KOPT-K1 (cell line): ENCODE data around the gene MAGI1.

Source experiments
- H3K27ac ChIP-seq: fragments of 200-600 bp; sonication (generic); 2 replicates; pipeline ENCODE4 v1.5.1; 2016; ENCODE audit warnings: antibody characterized with exemption, mild to moderate bottlenecking, low read depth, low read length; ENCODE audit not compliant: poor library complexity, severe bottlenecking
- H3K36me3 ChIP-seq: fragments of 200-600 bp; sonication (generic); 2 replicates; pipeline ENCODE4 v1.5.1; 2017; ENCODE audit warnings: antibody characterized with exemption, mild to moderate bottlenecking, low read length, moderate library complexity; ENCODE audit not compliant: insufficient read depth
- H3K9me3 ChIP-seq: fragments of 200-600 bp; sonication (generic); 2 replicates; pipeline ENCODE4 v1.5.1; 2017; ENCODE audit warnings: antibody characterized with exemption, low read length, mild to moderate bottlenecking; ENCODE audit not compliant: insufficient read depth, poor library complexity, severe bottlenecking

The MAGI1 gene

DNA sequence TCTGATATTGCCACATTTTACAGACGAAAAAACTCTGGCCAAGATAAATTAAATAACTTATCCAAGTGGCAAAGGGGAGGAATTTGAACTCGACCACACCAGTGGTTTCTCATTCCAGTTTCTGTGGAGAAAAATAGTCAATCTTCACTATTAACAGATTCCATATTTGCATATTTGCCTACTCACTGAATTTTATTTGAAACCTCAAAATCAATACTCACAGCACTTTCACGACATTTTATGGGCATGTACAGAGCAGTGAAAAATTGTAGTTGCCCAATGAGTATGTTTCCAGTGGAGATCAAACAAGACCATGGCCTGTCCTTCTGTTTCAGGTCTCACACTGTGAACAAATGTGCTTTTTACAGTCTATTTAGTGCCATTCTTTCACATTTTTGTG is 374.3 kb downstream of the MAGI1 start:
- no peaks in the 10 kb centered on the region for H3K36me3 ChIP-seq
- no peaks in the 10 kb centered on the region for H3K9me3 ChIP-seq
- H3K27ac ChIP-seq: no peak overlapping the region

DNA sequence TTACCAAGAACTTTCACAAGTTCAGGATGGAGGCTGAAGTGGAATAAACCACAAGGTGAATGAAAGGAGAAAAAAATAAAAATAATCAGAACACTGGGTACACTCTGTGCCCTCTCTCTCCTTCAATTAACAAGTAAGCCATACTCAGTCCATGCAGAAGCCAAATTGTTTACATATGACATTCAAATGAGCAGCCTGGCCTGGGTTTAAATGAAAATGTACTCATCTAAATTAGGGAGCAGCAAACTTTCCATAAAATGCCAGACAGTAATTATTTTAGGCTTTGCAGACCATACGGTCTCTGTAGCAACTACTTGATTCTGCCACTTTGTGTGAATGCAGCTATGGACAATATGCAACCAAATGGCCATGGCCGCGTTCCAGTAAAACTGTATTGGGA is 376.6 kb downstream of the MAGI1 start:
- Histone ChIP-seq H3K9me3 (no peaks in the 10 kb centered on the region), H3K36me3 (no peaks in the 10 kb centered on the region), H3K27ac (no peak overlapping the region)

DNA sequence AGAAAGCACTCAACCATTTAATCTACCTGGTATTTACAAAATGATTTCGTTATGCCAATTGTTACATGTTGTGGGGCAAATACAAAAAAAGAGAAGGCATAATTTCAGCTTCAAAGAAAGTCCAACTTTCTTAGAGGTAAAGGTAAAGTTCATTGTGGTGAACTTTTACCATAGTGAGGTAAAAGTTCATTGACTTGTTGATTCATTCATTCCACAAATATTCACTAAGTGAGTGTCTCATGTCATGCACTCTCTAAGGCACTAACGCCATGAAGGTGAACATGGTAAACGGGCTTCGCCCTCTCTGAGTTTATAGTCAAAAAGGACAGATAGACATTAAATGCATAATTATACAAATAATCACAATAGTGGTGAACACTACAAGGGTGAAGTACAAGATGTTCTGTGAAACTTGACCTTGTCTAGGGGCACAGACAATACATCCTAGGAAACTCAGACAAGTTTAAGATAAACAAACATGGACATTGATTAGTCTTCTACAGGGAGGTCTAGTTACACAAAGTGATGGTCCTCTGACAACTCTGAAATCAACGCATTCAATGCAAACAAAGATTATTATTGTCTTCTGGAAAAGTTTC is 378.6 kb downstream of the MAGI1 start:
- no peaks in the 10 kb centered on the region for H3K36me3 ChIP-seq
- H3K9me3 ChIP-seq: no peaks in the 10 kb centered on the region
- H3K27ac ChIP-seq: no peak overlapping the region

DNA sequence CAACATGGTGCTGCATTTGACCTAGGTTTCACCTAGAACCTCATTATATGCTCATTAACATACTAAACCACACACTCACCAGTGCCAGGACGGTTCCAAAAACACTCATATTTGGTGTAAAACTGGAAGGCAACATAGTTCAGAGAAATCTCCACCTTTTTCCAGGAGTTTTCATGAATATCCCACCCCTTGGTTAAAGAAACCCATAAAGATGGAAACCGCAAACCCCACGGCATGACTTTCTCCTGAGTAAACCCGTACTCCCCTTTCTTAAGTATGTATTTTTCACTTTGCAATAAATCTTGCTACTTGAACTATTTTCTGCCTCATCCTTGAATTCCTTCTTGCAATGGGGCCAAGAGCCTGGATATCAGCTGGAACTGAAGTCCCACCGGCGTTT is 379.3 kb downstream of the MAGI1 start:
- Histone ChIP-seq H3K9me3 (no peaks in the 10 kb centered on the region), H3K27ac (no peak overlapping the region), H3K36me3 (no peaks in the 10 kb centered on the region)

DNA sequence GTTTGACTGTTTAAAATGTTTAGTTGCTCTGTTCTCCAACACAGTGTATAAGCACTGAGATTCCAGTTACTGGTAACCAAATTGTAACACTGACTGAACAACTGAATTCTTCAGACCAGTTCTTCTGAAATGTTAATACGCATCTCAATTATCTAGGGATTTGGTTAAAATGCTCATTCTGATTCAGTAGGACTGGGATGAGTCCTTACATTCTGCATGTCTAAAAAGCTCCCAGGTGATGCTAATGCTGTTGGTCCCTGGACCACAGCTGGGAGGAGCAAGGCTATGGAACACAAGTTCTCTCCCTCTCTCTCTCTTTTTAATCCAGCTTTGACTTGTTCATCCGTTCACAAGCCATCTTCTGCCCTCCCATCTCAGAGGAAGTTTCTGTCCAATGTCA is 380.3 kb downstream of the MAGI1 start:
- Histone ChIP-seq H3K27ac (no peak overlapping the region), H3K9me3 (no peaks in the 10 kb centered on the region), H3K36me3 (no peaks in the 10 kb centered on the region)

DNA sequence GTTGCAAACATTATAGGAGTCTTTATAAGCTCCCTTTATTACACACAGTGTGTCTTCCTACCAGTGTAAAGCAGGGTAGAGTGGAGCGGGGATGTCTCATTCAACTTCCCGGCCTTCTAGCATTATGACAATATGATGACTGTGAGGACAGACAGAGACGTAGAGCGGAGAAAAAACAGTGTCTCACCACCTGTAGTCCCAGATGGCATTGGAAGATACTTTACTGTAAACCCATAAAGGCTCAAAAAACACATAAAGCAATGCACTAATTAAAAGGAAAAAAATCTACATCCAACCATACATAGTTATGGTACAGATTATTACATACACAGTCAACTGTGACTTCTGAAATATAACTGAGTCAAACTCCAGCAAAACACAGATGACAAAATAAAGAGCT is 383.7 kb downstream of the MAGI1 start:
- no peak overlapping the region for H3K27ac ChIP-seq
- no peaks in the 10 kb centered on the region for H3K9me3 ChIP-seq
- no peaks in the 10 kb centered on the region for H3K36me3 ChIP-seq

DNA sequence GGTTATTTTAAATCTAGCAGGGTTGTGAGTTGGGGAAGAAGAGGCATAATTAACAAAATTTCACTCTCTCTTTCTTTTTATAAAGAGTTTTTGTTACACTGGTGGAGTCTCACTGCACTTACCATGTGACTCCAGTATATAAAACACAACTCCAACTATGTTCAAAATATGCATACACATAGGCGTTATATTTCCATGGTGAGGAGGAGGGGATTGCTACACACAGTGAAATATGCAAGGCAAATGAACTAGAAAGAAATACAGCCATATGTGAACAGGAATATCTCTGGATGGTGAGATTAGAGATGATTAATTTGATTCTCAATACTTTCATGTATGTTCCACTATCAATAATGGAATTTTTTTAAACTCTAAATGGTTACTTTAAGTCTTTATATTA is 385.0 kb downstream of the MAGI1 start:
- Histone ChIP-seq H3K27ac (no peak overlapping the region), H3K9me3 (no peaks in the 10 kb centered on the region), H3K36me3 (no peaks in the 10 kb centered on the region)

DNA sequence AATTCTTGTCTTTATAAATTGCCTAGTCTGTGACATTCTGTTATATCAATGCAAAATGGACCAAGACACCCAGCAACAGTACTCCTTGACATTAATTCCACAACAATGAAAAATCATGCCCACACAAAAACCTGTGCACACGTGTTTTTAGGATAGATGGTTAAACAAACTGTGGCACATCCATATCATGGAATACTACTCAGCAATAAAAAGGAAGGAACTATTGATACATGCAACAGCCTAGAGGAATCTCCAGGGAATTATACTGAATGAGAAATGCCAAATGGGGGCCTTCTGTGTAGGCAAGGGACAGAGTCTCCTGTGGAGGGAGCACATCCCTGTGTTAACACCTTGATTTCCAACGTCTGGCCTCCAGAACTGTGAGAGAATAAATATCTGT is 388.5 kb downstream of the MAGI1 start:
- H3K36me3 ChIP-seq: no peaks in the 10 kb centered on the region
- peaks cover 13% of the 10 kb centered on the region for H3K9me3 ChIP-seq
- no peak overlapping the region for H3K27ac ChIP-seq

DNA sequence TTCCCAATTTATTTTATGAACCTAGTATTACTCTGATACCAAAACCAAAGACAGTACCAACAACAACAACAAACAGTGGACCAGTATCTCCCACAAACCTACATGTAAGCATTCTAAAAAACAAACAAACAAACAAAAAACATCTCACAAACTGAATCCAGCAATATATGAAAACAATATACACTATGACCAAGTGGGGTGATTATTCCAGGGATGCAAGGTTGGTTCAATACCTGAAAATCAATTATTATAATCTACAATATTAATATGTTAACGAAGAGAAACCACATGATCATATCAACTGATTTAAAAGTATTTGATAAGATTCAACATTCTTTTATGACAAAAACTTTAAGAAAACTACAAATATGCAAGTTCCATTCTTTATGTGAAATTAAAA is 391.3 kb downstream of the MAGI1 start:
- Histone ChIP-seq H3K9me3 (peaks cover 13% of the 10 kb centered on the region), H3K36me3 (no peaks in the 10 kb centered on the region), H3K27ac (no peak overlapping the region)

DNA sequence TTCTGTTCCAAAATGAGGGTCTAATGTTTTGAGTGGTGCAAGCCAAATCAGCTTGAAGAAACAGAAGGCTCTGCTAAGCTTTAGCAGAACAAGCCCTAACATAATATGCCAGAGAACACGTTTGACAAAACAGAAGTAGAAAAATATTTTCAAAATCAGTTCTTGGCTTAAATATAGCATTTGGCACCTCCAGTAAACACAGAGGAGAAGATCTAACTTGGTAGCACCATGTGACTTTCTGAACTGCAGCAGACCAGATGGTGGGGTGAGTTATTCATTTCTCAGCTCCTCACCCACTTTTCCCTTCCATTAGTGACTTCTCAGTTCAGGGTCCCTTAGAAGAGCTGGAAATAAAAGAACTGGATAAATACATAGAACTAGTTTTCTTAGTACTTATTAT is 395.8 kb downstream of the MAGI1 start:
- H3K36me3 ChIP-seq: no peaks in the 10 kb centered on the region
- peaks cover 9% of the 10 kb centered on the region for H3K9me3 ChIP-seq
- no peak overlapping the region for H3K27ac ChIP-seq

DNA sequence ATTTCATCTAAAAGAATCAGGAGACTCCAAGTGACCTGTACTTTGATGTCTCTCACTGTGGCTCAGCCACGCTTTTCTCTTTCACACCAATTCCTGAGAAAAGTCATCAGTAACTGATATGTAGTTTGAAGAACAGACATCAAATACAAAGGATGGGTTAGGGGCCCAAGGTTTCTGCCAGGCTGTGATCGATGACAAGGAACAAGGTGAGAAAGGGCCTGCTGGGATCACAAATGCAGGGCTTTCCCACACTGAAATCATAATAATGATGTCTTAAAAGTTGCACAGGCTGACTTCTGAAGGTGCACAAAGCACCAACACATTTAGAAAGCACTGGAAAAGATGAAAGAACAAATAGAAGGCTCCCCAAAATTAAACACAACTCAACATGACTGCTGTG is 396.9 kb downstream of the MAGI1 start:
- Histone ChIP-seq H3K27ac (no peak overlapping the region), H3K9me3 (no peaks in the 10 kb centered on the region), H3K36me3 (no peaks in the 10 kb centered on the region)

DNA sequence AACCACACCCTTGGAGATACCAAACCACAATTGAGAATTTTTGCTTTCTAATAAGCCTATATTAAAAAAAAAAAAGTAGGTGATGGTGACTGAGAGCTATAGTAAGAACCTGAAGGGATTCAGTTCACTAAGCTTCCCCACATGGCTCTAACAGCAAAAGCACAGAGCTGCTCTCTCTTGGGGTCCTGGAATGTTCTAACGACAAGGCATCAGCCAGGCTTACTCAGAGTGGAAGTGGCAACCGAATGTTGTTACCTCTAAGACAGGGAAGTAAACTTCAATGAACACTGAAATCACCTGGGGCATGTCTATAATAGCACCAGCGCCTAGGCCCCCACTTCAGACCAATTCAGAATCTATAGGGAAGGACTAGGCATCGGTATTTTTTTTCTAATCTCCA is 397.7 kb downstream of the MAGI1 start:
- Histone ChIP-seq H3K9me3 (no peaks in the 10 kb centered on the region), H3K36me3 (no peaks in the 10 kb centered on the region), H3K27ac (no peak overlapping the region)

DNA sequence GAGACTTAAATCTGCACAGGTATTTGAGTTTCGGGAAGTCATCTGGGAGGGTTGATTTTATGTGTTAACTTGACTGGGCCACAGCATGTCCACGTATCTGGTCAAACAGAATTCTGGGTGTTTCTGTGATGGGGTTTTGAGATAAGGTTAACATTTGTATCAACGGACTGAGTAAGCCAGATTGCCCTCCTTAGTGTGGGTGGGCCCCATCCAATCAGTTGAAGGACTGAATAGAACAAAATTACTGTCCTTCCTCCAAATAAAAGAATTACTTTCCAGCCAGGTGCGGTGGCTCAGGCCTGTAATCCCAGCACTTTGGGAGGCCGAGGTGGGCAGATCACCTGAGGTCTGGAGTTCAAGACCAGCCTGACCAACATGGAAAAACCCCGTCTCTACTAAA is 399.3 kb downstream of the MAGI1 start:
- H3K36me3 ChIP-seq: no peaks in the 10 kb centered on the region
- no peaks in the 10 kb centered on the region for H3K9me3 ChIP-seq
- H3K27ac ChIP-seq: no peak overlapping the region

DNA sequence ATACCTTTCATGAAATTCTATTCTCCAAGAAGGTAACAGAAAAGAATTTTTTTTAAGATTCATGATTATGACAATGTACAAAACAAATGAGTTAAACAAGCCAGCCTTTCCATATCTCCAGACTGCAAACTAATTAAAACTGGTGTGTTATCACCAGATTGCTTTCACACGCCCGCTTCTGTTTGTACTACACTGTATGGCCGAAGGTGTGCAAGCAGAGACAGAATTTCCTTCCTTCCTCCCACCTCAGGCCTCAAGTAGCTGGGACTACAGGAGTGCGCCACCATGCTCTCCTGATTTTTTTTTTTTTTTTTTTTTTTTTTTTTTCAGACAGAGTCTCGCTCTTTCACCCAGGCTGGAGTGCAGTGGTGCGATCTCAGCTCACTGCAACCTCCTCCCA is 400.4 kb downstream of the MAGI1 start:
- Histone ChIP-seq H3K27ac (no peak overlapping the region), H3K9me3 (no peaks in the 10 kb centered on the region), H3K36me3 (no peaks in the 10 kb centered on the region)

DNA sequence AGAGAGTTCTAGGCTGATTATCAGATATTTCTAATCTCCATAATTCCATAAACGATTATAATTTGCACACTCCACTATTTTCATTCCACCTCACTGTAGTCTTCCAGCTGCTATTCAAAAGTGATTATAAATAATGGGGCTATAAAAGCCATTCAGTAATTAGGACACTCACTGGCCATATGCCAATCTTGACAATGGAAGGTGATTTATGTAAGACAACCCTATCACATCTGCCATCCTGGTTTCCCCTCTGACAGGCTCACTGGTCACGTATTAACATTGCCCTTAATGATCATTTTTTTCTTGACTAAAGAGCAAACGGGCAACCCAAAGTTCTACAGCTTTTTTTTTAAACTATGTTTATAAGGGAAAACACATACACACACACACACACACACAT is 402.4 kb downstream of the MAGI1 start:
- no peaks in the 10 kb centered on the region for H3K36me3 ChIP-seq
- H3K9me3 ChIP-seq: no peaks in the 10 kb centered on the region
- H3K27ac ChIP-seq: no peak overlapping the region

DNA sequence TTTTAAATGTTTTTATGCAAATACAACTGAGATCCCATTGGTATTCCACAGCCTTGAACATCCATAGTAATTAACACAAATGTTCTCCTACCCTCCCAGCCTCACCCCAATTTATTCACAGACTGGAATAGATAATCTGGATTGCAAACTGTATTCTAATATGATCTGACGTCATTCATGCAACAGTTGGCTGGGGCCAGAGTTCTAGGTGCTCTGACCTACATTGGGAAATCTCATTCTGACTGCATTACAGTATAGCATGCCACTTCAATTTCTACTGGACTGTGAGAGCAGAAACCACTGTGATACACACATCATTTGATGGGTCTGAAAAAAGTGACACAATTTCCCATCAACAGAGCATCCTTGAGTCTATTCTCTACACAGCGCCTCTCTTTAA is 403.1 kb downstream of the MAGI1 start:
- Histone ChIP-seq H3K9me3 (no peaks in the 10 kb centered on the region), H3K36me3 (no peaks in the 10 kb centered on the region), H3K27ac (no peak overlapping the region)
